IPS-18a (cell line): Measurements from ENCODE around the gene IL17RD.

Experiments
- H3K27ac ChIP-seq: one replicate; pipeline ENCODE4 v1.5.1; 2013; ENCODE audit warnings: low read length
- H3K27me3 ChIP-seq: one replicate; pipeline ENCODE4 v1.6.1; 2013; ENCODE audit warnings: mild to moderate bottlenecking, low read length; ENCODE audit not compliant: control insufficient read depth, insufficient read depth
- H3K36me3 ChIP-seq: one replicate; pipeline ENCODE4 v1.6.1; 2013; ENCODE audit warnings: low read depth, low read length; ENCODE audit not compliant: control insufficient read depth
- H3K4me1 ChIP-seq: one replicate; pipeline ENCODE4 v1.6.1; 2013; ENCODE audit warnings: low read depth, low read length; ENCODE audit not compliant: control insufficient read depth
- H3K4me3 ChIP-seq: one replicate; pipeline ENCODE4 v1.5.1; 2013; ENCODE audit warnings: low read length
- H3K9ac ChIP-seq: one replicate; pipeline ENCODE4 v1.6.1; 2013; ENCODE audit warnings: mild to moderate bottlenecking, low read length, moderate library complexity
- H3K9me3 ChIP-seq: one replicate; pipeline ENCODE4 v1.6.1; 2013; ENCODE audit warnings: low read depth, low read length; ENCODE audit not compliant: control insufficient read depth

The IL17RD gene

GRCh38 chr3:57164657-57165573 is at the start of gene IL17RD:
TSS of gene IL17RD (minus strand) at chr3:57165353. CDS start at chr3:57165286, 67 bp downstream.
- peaks cover 47% of the 10 kb centered on the region for H3K4me1 ChIP-seq
- H3K9me3 ChIP-seq: no peaks in the 10 kb centered on the region
- H3K36me3 ChIP-seq: no peaks in the 10 kb centered on the region
- H3K27me3 ChIP-seq: peaks cover 35% of the 10 kb centered on the region
- H3K4me3 ChIP-seq: peak within 1 kb of the TSS; percentile 86
- peak within 1 kb of the TSS; percentile 86 for H3K9ac ChIP-seq
- no peak within 1 kb of the TSS for H3K27ac ChIP-seq

DNA sequence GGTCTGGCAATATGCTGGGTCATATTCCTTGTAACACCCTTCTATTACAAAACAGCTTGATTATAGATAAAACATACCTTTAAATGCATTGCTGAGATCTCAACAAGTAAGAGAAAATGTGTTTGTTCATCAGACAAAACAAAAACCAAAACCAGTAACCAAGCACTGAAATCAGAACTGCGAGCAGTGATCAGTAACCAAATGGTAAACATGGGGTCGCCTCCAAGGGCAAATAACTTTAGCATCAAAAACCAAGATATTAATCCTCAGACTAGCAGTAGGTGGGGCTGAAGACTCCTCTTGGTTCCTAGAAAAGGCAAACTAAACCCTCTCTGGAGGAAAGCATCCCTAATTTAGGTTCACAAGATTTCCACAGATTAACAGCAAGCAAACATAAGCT is 41.3 kb upstream of the IL17RD start:
- Histone ChIP-seq H3K27ac (no peak overlapping the region), H3K9ac (no peak overlapping the region), H3K9me3 (no peaks in the 10 kb centered on the region), H3K27me3 (no peaks in the 10 kb centered on the region), H3K36me3 (no peaks in the 10 kb centered on the region), H3K4me3 (no peak overlapping the region), H3K4me1 (peaks cover 5% of the 10 kb centered on the region)

DNA sequence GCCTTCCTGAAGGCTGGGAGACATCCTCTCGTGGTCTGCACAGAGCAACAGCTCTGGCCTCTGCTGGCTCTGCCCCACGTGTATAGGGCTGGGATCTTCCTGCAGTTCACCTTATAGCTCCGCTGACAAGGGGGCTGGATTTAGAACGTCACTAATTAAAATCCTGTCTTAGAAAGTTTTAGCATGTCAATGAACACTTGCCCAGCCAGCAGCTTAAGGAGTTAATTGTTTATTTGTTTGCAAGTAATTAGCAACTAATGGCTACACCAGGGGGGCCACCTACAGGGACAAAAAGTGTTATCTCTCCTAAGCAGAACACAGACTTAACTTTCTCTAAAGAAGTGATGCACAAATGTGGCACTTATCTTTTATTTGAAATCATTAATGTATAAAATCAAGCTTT is 34.7 kb upstream of the IL17RD start, which contains the start of gene HESX1:
HESX1 (minus strand) TSS at position 84 of the 403 bp plus-strand sequence; CDS start at position 24, 60 bp downstream.
- H3K9me3 ChIP-seq: no peaks in the 10 kb centered on the region
- no peak within 1 kb of the TSS for H3K27ac ChIP-seq
- no peaks in the 10 kb centered on the region for H3K36me3 ChIP-seq
- H3K27me3 ChIP-seq: peaks cover 18% of the 10 kb centered on the region
- peak within 1 kb of the TSS; percentile 18 for H3K9ac ChIP-seq
- peaks cover 28% of the 10 kb centered on the region for H3K4me1 ChIP-seq
- H3K4me3 ChIP-seq: peak within 1 kb of the TSS; percentile 51

DNA sequence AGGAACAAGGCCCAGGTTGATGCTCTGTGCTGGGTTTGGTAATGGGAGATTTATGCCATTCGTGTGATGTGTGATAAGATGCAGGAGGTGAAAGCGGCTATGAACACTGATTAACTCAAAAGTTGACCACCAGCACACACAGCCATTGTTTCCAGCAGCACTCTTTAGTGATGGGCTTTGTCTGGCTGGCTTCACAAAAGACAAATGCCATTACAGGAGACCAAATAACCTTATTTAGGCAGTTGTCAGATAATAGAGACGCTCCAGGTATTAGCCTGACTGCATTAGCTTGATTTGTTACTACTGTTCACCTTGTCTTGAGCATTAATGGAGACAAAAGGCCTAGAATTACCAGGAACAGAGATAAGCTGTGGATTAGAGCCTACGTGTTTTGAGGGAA is 29.5 kb upstream of the IL17RD start:
- H3K4me1 ChIP-seq: peaks cover 8% of the 10 kb centered on the region
- H3K4me3 ChIP-seq: no peak overlapping the region
- no peak overlapping the region for H3K27ac ChIP-seq
- no peaks in the 10 kb centered on the region for H3K36me3 ChIP-seq
- H3K9me3 ChIP-seq: no peaks in the 10 kb centered on the region
- H3K27me3 ChIP-seq: peaks cover 10% of the 10 kb centered on the region
- H3K9ac ChIP-seq: no peak overlapping the region

GRCh38 chr3:57192028-57192427 is 26.9 kb upstream of the IL17RD start:
- Histone ChIP-seq H3K36me3 (no peaks in the 10 kb centered on the region), H3K4me3 (no peak overlapping the region), H3K27me3 (no peaks in the 10 kb centered on the region), H3K27ac (no peak overlapping the region), H3K9ac (no peak overlapping the region), H3K4me1 (no peaks in the 10 kb centered on the region), H3K9me3 (no peaks in the 10 kb centered on the region)

GRCh38 chr3:57184526-57184925 is 19.4 kb upstream of the IL17RD start:
- no peak overlapping the region for H3K27ac ChIP-seq
- H3K9ac ChIP-seq: no peak overlapping the region
- H3K36me3 ChIP-seq: no peaks in the 10 kb centered on the region
- no peak overlapping the region for H3K4me3 ChIP-seq
- no peaks in the 10 kb centered on the region for H3K9me3 ChIP-seq
- peaks cover 5% of the 10 kb centered on the region for H3K4me1 ChIP-seq
- H3K27me3 ChIP-seq: no peaks in the 10 kb centered on the region

- Histone ChIP-seq H3K4me1 (peaks cover 4% of the 10 kb centered on the region), H3K27ac (no peak overlapping the region), H3K9me3 (no peaks in the 10 kb centered on the region), H3K9ac (no peak overlapping the region), H3K27me3 (no peaks in the 10 kb centered on the region), H3K4me3 (no peak overlapping the region), H3K36me3 (no peaks in the 10 kb centered on the region)
Observed at GRCh38 chr3:57179580-57180410, 14.6 kb upstream of the IL17RD start.

- no peak overlapping the region for H3K9ac ChIP-seq
Observed at GRCh38 chr3:57176045-57176444, 10.9 kb upstream of the IL17RD start.

GRCh38 chr3:57173687-57174086 is 8.5 kb upstream of the IL17RD start:
- peaks cover 3% of the 10 kb centered on the region for H3K27me3 ChIP-seq
- no peaks in the 10 kb centered on the region for H3K9me3 ChIP-seq
- no peaks in the 10 kb centered on the region for H3K4me1 ChIP-seq
- no peaks in the 10 kb centered on the region for H3K36me3 ChIP-seq
- H3K9ac ChIP-seq: no peak overlapping the region
- H3K27ac ChIP-seq: no peak overlapping the region
- H3K4me3 ChIP-seq: no peak overlapping the region

More at GRCh38 chr3:57176045-57176444, 10.9 kb upstream of the IL17RD start:
- Histone ChIP-seq H3K9me3 (no peaks in the 10 kb centered on the region), H3K27ac (no peak overlapping the region), H3K4me3 (no peak overlapping the region), H3K27me3 (no peaks in the 10 kb centered on the region), H3K36me3 (no peaks in the 10 kb centered on the region), H3K4me1 (no peaks in the 10 kb centered on the region)

DNA sequence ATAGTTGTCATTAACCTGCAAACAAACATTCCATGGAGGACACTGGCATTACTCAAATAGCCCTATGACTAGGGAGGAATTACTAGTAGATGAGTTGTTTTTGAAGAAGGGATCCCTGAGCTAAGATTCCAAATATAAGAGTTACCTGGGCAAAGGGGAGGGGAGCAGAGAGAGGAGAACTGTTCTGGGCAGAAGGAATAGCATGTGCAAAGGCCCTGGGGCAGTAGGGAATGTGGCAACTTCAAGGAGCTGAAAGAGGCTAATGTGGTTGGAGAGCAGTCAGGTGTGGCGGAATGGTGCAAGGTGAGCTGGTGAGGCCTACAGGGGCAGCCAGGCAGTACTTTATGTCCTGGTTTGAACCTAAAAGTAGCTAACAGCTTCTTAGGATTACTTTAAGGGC is 5.8 kb upstream of the IL17RD start:
- no peaks in the 10 kb centered on the region for H3K36me3 ChIP-seq
- no peak overlapping the region for H3K9ac ChIP-seq
- H3K4me3 ChIP-seq: no peak overlapping the region
- no peak overlapping the region for H3K27ac ChIP-seq
- peaks cover 3% of the 10 kb centered on the region for H3K27me3 ChIP-seq
- no peaks in the 10 kb centered on the region for H3K9me3 ChIP-seq
- peaks cover 3% of the 10 kb centered on the region for H3K4me1 ChIP-seq

- Histone ChIP-seq H3K9me3 (no peaks in the 10 kb centered on the region), H3K27ac (no peak overlapping the region), H3K4me3 (peak overlapping the region; percentile 48), H3K4me1 (peaks cover 7% of the 10 kb centered on the region), H3K36me3 (no peaks in the 10 kb centered on the region), H3K9ac (peak overlapping the region; percentile 28), H3K27me3 (peaks cover 3% of the 10 kb centered on the region)
Observed at GRCh38 chr3:57169872-57170623, 4.9 kb upstream of the IL17RD start.
